HCT116 (cell line): ENCODE data around the gene SLC14A1.

ENCODE experiments used
- CEBPB ChIP-seq: IDR thresholded peaks from 2 replicates; pipeline ENCODE4 v1.6.1; 2012; ENCODE audit warnings: low read depth
- EZH2 ChIP-seq: fragments of 200-600 bp; sonication (generic); IDR thresholded peaks from 2 replicates; pipeline ENCODE4 v1.6.1; 2017; ENCODE audit warnings: antibody characterized with exemption, mixed run types
- POLR2A ChIP-seq: IDR thresholded peaks from 2 replicates; pipeline ENCODE4 v1.7.0; 2011; ENCODE audit warnings: borderline replicate concordance; ENCODE audit not compliant: insufficient read depth, insufficient read length; ENCODE audit errors: extremely low read depth
- POLR2AphosphoS5 ChIP-seq: IDR thresholded peaks from 2 replicates; pipeline ENCODE4 v1.6.1; 2011; ENCODE audit warnings: mild to moderate bottlenecking, low read depth, low read length, moderate library complexity
- YY1 ChIP-seq: IDR thresholded peaks from 2 replicates; pipeline ENCODE4 v1.6.1; 2011; ENCODE audit warnings: low read length, low read depth, moderate library complexity, mild to moderate bottlenecking; ENCODE audit not compliant: insufficient replicate concordance; ENCODE audit errors: extremely low read depth
- ZFX ChIP-seq: fragments of 450-650 bp; IDR thresholded peaks from 2 replicates; pipeline ENCODE4 v1.6.1; 2017
- TF ChIP-seq, protein P1 (sequence below), 3 experiments: fragments of 200-600 bp in 1 of 3; sonication (generic) in 1 of 3; IDR thresholded peaks in 2 of 3; conservative IDR thresholded peaks in 1 of 3; 2 replicates each; pipeline ENCODE4 v1.5.1; 2012 to 2017; ENCODE audit warnings: low read depth in 2 of 3, low read length in 2 of 3, antibody characterized with exemption in 1 of 3, borderline replicate concordance in 1 of 3, control low read depth in 1 of 3, mild to moderate bottlenecking in 1 of 3, mixed read lengths in 1 of 3, mixed run types in 1 of 3, moderate library complexity in 1 of 3; ENCODE audit not compliant: insufficient read depth in 1 of 3

DNA sequence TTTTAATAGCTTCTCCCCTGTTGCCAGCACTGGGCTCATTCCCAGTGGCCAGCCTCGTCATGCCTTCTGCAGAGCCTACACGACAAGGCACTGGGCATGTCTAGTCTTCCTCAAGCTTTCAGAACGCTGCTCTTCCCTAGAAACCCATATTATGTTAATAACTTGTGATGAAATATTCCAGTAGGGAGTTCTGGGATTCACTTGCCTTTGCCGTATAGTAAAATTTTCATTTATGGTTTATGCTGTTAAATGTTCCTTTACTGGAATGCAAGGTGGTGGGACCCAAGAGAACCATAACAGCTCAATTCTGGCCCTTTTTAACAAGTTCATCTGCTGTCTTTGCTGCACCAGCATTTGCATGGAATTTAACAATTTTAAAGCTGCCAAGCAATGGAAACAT lies 45.5 kb upstream of the SLC14A1 start:
- TF ChIP-seq CEBPB (no peak), POLR2AphosphoS5 (no peak), YY1 (no peak), ZFX (no peak), EZH2 (no peak), POLR2A (no peak)
- TF ChIP-seq, protein P1, sequence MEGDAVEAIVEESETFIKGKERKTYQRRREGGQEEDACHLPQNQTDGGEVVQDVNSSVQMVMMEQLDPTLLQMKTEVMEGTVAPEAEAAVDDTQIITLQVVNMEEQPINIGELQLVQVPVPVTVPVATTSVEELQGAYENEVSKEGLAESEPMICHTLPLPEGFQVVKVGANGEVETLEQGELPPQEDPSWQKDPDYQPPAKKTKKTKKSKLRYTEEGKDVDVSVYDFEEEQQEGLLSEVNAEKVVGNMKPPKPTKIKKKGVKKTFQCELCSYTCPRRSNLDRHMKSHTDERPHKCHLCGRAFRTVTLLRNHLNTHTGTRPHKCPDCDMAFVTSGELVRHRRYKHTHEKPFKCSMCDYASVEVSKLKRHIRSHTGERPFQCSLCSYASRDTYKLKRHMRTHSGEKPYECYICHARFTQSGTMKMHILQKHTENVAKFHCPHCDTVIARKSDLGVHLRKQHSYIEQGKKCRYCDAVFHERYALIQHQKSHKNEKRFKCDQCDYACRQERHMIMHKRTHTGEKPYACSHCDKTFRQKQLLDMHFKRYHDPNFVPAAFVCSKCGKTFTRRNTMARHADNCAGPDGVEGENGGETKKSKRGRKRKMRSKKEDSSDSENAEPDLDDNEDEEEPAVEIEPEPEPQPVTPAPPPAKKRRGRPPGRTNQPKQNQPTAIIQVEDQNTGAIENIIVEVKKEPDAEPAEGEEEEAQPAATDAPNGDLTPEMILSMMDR (IDR thresholded peaks at IDR 0.05 in 2 of 3, conservative IDR thresholded peaks at IDR 0.05 in 1 of 3; ENCODE audit: borderline replicate concordance in 1 of 3, insufficient read depth in 1 of 3, low read depth in 2 of 3, low read length in 2 of 3): no peak
